Activated T-cell treated with anti-CD3 and anti-CD28 coated beads, Interleukin-2, amount 50 U/mL, for 1 hour (primary cell): ENCODE data around the gene LRMDA.

ENCODE experiments used
- DNase-seq: peaks from one replicate; pipeline ENCODE4 v3.0.0-alpha.2; 2020

The LRMDA gene

GRCh38 chr10:76150876-76151288, 719.5 kb downstream of the LRMDA start:
- no peak for DNase-seq

GRCh38 chr10:76152186-76152585, 720.8 kb downstream of the LRMDA start:
- DNase-seq, result no peak

- DNase-seq, result no peak
Measured at GRCh38 chr10:76155961-76156360, 724.5 kb downstream of the LRMDA start.

GRCh38 chr10:76160446-76161300, 729.2 kb downstream of the LRMDA start:
- no peak for DNase-seq

- DNase-seq, result no peak
Measured at GRCh38 chr10:76161301-76161582, 729.8 kb downstream of the LRMDA start.

- DNase-seq, result no peak
Measured at GRCh38 chr10:76168437-76168836, 737.0 kb downstream of the LRMDA start.

GRCh38 chr10:76169246-76169645, 737.8 kb downstream of the LRMDA start:
- no peak for DNase-seq

GRCh38 chr10:76172020-76172419, 740.6 kb downstream of the LRMDA start:
- no peak for DNase-seq

- DNase-seq, result no peak
Measured at GRCh38 chr10:76175533-76176165, 744.2 kb downstream of the LRMDA start.

- DNase-seq, result no peak
Measured at GRCh38 chr10:76176166-76176550, 744.7 kb downstream of the LRMDA start.

GRCh38 chr10:76177936-76178335, 746.5 kb downstream of the LRMDA start:
- DNase-seq, result no peak

GRCh38 chr10:76178532-76179292, 747.3 kb downstream of the LRMDA start:
- no peak for DNase-seq

- no peak for DNase-seq
Measured at GRCh38 chr10:76179806-76180205, 748.4 kb downstream of the LRMDA start.

- no peak for DNase-seq
Measured at GRCh38 chr10:76184647-76185046, 753.2 kb downstream of the LRMDA start.

- no peak for DNase-seq
Measured at GRCh38 chr10:76185471-76186301, 754.3 kb downstream of the LRMDA start.

GRCh38 chr10:76188216-76188615, 756.8 kb downstream of the LRMDA start:
- no peak for DNase-seq

- no peak for DNase-seq
Measured at GRCh38 chr10:76190634-76191270, 759.3 kb downstream of the LRMDA start.

- DNase-seq, result no peak
Measured at GRCh38 chr10:76191336-76191735, 759.9 kb downstream of the LRMDA start.

GRCh38 chr10:76192151-76192550, 760.7 kb downstream of the LRMDA start:
- DNase-seq, result no peak

- no peak for DNase-seq
Measured at GRCh38 chr10:76192694-76193320, 761.4 kb downstream of the LRMDA start.

- DNase-seq, result no peak
Measured at GRCh38 chr10:76195654-76196390, 764.4 kb downstream of the LRMDA start.
